Fibroblast of skin of abdomen (primary cell): Measurements from ENCODE around the gene EHD1.

Source experiments
- DNase-seq: peaks from one replicate; pipeline ENCODE4 v3.0.0-alpha.2; 2013

The EHD1 gene

DNA sequence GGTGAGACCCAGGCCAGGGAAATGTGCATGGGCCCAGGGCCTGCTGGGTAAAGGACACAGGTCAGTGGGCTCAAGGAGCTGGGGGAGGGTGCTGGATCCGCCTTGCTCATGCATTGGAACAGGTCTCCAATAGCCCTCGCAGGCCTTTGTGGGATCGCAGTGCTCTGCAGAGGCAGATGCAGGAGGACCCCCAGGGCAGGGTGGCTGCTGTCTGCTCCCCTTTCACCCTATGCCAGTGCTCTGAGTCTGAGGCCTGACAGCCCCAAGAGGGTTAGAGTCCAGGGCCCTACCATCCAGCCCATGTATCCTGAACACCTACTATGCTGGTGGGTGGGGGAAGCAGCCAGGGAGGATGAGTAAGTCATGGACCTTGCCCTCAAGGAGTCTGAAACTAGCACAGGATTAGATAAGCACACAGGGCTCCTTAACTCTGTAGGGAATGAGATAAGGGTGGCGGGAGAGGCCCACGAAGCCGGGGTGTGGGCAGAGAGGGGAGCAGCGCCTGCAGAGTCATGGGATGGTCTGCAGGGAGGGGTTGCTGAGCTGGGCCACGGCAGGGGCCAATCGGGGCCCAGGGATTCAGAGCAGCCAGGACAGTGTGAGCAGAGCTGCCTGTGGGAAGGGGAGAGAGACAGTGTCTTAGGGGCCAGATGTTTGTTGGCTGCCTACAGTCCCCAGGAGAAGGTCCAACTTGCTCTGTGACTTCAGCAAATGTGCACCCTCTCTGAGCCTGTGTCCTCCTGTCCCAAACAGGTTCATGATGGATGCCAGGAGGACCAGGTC, 10.5 kb upstream of the EHD1 start:
- no peak for DNase-seq

GRCh38 chr11:64888406-64888728, 9.9 kb upstream of the EHD1 start:
- no peak for DNase-seq

DNA sequence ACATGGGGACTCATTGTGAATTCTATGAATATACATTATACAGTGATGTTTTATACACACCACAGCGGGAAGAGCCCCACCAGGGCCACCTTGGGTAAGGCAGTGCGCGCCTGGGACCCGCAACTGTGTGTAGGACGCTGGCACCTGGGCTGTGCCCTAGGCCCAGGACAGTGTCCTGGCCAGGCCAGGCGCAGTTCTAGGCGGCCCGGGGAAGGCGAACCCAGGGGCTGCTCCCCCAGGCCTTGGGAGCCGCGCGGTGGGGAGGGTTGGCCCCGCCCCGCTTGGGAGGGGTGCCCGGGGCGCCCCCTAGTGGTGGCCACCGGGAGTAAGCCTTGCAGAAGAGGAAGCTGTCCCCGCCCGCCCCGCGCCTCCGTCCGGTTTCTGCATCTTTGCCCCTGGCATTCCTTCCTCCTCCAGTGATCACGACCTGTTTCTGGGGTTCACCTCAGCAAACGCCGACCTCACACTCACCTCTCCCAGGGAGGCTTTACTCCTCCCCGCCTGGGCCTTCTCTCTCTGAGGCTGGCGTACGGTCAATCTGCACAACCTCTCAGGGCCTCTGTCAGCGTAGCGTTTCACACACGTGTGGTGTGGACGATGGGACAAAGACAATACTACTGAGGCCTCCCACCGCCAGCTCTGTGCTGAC, 9.5 kb upstream of the EHD1 start:
- DNase-seq: peak; percentile 58

GRCh38 chr11:64887234-64887756, 8.9 kb upstream of the EHD1 start:
- no peak for DNase-seq

DNA sequence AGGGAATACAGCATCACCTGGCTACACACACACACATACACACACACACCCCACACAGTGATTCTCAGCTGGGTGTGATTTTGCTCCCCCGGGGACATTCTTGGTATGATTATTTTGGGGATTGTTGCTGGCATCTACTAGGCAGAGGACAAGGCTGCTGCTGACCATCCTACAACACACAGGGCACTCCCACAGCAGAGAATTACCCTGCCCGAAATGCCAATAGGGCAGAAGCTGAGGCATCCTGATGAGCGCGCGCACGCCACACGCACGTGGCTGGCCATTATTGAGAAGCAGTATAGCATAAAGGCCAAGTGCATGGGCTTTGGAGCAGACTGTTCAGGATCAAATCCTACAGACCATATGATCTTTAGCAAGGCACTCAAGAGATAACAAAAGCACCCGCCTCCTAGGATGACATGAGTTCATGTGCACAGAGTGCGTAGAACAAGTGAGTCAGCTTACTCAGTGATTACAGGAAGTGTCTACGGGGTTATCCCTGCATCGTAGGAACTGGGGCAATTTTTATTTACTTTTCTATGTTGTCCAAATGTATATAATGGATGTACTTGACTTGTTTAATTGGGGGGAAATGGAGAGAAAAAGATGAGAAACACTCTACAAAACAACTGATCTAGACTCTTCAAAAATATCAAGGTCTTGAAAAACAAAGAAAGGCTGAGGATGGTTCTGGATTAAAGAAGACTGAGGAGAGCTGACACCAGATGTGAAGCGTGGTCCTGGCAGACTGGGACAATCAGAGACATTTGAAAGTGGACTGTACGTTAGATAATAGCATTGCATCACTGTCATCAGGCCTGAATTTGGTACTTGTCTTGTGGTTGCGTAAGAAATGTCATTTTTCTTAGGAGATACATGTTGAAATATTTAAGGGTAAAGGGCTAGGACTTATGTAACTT, 7.2 kb upstream of the EHD1 start:
- DNase-seq: peak; percentile 42

DNA sequence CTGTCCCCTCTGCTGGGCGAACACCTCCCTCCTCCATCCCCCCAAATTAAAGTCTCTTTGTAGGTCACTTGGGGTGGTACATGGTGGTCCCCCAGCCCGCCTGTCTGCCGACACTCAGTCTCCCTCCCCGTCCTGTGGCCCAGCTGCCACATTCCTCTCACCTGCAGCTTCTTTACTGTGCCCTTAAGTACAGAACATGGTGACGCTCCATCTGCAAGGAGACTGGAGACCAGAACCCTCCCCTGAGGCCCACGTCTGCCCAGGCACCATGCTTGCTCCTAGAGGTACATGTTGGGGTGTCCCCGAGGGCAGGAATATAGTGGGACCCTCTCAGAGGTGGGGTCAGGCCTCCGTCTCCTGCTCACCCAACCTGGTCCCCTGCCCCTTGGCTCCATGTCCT, 5.6 kb upstream of the EHD1 start:
- DNase-seq: no peak

DNA sequence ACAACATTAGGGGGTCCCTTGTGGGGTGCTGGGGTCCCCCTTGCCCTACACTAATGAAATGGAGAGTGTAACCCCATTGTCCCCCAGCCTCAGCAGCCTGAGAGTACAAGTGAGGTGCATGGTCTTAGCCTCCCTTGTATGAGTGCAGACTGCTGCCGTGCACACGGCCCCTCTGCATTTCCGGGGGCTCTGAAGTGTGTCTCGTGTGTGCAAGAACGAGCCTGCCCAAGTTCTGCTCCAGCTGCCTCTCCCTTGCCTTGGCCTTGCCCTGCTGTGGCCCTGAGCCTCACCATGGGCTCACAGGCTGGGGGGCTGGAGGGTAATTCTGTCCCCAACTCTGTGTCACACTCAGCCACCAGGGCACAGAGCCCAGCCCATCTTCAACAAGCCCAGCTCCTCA, 5.2 kb upstream of the EHD1 start:
- DNase-seq: no peak

- no peak for DNase-seq
Observed at GRCh38 chr11:64882243-64882642, 3.8 kb upstream of the EHD1 start.

DNA sequence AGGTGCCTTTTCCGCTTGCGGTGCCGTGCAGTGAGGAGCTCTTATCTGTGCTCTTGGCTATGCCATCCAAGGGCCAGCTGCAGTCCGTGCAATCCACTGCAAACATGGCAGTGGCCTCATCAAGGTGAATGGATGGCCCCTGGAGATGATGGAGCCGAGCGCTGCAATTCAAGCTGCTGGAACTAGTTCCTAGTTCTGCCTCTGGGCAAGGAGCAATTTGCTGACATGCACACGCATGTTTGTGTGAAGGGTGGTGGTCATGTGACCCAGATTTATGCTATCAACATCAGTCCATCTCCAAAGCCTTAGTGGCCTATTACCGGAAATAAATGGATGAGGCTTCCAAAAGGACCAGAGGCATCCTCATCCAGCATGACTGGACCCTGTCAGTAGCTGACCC, 3.1 kb upstream of the EHD1 start:
- DNase-seq: no peak

- no peak for DNase-seq
Observed at GRCh38 chr11:64880240-64881001, 2.0 kb upstream of the EHD1 start.

DNA sequence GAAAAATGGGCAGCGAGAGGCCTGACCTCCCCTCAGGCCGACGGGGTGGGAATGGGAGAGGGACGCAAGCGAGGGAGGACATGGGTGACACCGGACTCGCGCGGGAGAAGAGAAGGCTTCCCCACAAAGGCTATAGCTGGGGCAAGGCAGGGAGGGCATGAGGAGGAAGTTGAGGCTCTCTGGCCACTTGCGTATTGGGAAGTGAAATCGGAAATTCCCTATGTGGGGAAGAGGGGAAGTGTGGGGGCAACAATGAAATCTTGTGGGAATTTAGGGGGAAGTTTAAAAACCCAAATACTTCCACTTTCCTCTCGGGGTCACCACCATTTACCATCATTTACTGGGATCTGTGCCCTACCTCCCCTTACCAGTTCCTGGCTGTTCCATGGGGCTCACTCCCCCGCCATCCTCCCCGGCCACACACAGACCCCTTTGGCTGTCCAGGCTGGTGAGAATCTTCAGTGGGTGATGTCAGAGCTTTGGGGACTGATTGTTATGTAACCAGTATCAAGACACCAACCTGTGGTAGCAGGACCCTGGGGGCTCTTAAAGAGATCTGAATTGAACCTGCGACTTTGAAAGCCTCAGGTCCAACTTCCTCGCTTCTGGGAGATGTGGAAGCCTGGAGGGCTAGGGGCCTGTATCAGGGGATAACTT, 951 bp upstream of the EHD1 start:
- DNase-seq: no peak

GRCh38 chr11:64878223-64878493, 263 bp downstream of the EHD1 start:
- DNase-seq: no peak

GRCh38 chr11:64877390-64878222, 815 bp downstream of the EHD1 start:
- DNase-seq: no peak

- DNase-seq: peak; percentile 63
Observed at GRCh38 chr11:64876835-64877341, 1.5 kb downstream of the EHD1 start.

DNA sequence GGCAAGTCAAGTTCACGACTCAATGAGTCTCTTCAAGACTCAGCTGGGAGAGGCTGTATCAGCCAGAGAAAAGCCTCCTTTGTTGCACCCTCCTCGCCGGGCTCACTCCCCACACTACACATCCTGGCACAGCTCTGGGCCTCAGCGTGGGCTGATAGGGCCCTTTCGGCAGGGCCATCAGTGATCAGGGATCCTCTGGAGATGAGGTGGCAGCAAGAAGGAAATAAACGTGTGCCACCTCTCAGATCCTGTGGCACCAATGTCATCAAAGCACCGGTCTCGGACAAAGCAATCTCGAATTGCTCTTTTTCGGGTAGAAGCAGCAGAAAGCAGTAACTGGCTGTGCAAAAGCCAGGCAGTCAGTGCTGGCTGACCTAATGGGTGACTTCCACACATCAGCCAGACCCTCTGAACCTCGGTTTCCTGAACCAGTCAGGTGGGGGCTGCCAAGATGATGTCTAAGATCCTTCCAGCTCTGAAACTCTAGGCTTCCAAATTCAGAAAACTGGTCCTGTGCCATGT, 2.1 kb downstream of the EHD1 start:
- no peak for DNase-seq

- no peak for DNase-seq
Observed at GRCh38 chr11:64875369-64876228, 2.8 kb downstream of the EHD1 start.

DNA sequence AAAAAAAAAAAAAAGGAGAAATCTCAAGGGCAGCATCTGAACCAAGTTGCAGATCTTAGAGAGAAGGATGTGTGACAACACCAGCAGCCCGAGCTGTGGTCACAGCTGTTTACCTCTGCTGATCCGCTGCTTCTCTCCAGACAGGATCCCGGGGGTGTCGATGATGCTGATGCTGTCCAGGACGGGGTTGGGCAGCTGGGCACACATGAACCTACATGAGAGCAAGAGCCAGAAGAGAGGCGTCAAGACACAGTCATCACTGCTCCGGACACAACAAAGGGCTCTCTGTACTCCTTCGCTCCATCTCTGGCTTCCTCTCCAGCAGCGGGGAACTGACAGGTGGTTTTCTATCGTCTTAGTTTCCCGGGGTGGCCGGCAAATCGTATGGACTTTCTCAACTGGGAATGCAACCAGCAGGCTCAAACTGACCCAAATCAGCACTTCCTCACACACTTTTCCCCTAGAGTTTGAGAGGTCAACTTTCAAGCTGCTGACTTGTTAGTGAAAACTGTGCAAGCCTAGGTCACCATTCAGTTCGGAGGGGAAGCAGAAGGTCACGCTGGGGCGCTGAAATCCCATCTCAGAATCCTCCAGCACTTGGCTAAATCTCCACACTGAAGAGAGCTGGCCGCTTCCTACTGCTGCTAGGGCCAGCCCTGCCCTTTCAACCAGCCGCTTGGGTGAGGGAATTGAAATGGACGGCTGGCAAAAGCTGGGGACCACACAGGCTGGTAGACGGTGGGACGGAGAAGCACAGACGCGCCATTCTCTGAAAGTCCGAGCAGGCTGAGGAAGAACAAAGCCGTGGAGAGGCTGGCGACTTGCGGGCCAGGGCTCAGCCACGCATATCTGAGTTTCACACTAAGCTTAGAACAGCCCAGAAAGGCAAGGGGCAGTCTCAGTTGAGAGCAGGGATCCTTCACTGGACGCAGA, 3.8 kb downstream of the EHD1 start:
- no peak for DNase-seq

DNA sequence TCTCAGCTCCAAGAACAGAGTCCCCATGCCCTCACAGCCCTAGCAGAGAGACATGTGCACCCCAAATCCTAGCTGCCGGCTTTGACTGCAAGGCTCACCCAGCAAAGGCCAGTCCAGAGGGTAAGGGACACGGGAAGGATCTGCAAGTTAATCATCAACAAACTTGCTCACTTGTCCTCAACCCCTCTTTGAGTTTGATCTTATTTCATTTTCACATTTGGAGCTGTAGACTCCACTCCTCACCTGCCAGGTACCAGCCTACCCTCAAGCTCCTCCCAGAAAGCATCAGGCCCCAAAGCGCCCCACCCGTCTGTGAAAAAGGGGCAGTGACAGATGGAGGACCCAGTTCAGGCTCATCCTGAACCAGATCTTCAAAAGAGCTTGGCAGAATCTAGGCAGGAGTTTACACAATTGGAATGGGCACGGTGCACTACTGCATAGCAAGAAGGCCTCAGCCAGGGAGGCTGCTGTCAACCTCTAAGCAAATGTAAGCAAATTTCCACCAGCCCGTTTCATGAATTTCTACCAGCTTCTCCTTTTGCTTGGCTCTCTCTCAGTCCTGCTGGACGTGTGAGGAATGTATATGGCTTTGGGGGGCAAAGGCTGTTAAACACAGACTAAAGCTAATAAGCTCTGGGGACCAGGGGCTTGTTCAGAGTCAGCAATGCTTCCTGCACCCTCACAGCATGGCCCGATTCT, 5.5 kb downstream of the EHD1 start:
- DNase-seq: no peak
